Raji (cell line): ENCODE data around the gene TDG.

Experiments
- POLR2A ChIP-seq: IDR thresholded peaks from 2 replicates; pipeline ENCODE4 v1.6.1; 2011; ENCODE audit warnings: low read depth, low read length, control low read depth; ENCODE audit not compliant: insufficient read depth

Gene TDG

DNA sequence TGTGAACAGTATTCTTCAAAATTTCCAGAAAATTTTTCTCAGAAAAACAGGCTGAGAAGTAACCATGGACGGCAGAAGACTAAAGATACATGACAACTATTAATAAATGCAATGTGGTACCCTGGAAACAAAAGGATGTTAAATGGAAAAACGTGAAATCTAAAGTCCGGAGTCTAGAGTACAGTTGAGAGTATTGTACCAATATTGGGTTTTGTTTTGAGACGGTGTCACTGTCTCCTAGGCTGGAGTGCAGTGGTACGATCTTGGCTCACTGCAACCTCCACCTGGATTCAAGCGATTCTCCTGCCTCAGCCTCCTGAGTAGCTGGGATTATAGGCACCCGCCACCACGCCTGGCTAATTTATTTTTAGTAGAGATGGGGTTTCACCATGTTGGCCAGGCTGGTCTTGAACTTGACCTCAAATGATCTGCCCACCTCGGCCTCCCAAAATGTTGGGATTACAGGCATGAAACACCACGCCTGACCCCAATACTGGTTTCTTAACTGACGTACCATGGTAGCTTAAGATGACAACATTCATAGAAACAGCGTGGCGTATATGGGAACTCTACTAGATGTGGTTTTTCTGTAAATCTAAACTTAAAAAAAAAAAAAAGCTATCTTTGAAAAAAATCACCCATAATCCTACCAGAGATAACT, 16.8 kb upstream of the TDG start:
- no peak for TF ChIP-seq POLR2A

DNA sequence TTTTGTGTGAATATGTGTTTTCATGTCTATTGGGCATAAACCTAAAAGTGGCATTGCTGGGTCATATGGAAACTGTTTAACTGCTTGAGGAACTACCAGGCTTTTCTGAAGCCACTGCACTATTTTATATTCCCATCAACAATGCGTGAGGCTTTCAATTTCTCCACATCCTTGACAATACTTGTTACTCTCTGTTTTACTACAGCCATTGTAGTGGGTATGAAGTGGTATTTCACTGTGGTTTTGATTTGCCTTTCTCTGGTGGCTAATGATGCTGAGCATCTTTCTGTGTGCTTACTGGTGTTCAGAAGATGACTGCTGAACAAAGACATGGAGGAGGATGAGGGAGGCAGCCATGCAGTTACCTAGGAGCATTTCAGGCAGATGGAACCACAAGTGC, 13.2 kb upstream of the TDG start:
- no peak for TF ChIP-seq POLR2A

DNA sequence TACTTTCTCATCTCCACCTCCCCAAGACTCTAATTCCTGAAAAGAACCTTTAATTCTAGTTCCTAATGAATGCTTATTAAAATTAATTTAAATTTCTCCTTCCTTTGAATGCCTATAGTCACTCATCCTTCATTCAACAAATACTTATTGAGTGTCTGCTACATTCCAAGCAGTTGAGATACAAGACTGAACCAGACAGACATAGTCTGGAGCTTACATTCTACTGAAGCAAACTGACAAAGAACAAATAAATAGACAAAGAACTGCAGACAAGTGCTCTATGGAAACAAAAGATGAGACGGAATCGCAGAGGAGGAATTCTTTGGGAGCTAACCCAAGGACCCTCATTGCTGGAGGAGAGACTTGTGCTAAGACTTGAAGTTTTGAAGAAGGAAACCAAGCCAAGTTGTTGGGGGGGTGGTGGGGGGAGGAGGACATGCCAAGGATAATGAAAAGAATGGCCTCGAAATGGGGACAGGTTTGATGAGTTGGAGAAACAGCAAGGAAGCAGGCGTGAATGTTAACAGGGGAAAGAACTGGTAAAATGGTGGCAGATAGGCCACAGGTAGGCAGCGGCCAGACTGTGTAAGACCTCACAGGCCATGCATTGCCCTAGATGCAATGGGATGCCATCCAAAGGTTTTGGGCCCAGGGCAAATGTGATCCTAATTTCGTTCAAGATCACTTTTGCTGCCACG, 9.7 kb upstream of the TDG start:
- no peak for TF ChIP-seq POLR2A

DNA sequence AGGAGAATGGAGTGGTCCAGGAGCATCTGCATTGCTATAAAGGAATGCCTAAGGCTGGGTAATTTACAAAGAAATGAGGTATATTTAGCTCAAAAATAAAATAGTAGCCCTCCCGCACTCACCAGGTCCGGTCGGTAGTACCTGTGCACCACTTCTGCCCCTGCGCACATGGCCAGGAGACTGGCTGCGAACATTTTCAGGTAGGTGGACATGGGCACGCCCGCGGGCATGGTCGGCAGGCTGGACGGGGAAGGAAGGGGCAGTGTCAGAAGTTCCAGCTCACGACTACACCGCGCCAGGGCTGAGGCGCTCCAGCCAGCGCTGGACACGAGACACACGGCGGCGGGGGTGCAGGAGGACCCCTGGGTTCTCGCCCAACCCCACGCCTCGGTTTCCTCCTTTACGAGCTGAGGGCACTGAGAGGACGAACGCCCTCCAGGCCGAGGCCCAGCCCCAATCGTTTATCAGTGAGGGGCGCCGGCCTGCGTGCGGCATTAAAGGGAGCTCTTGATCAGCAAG, 9.1 kb upstream of the TDG start:
- no peak for TF ChIP-seq POLR2A

DNA sequence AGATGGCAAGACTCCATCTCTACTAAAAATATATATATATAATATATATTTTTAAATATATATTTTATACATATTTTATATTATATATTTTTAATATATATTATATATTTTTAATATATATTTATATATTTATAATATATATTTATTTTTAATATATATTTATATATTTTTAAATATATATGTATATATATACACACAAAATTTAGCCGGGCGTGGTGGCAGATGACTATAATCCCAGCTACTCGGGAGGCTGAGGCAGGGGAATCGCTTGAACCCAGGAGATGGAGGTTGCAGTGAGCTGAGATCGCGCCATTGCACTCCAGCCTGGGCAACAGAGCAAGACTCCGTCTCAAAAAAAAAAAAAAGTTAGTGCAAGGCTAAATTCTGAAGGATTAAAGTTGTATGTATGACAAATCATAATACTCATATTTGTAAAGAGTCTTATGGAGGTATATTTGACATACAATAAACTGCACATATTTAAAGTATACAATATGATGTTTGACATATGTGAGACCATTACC, 7.7 kb upstream of the TDG start:
- TF ChIP-seq POLR2A: no peak

DNA sequence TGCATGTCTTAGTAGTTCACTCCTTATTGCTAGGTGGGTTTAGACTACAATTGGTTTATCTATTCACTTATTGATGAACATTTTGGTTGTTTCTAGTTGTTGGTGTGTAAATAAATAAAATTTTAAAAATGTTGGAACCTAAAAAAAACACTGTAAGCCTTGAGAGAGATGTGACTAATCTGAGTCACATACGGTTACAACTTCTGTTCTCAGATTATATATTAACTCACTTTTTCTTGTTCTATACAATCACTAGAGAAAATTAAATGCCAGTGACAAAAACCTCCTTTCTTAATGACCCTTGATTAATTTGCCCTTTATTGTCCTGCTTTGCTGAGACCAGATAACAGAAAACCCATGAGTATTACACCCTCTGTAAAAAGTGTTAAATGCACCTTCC, 7.1 kb upstream of the TDG start:
- no peak for TF ChIP-seq POLR2A

DNA sequence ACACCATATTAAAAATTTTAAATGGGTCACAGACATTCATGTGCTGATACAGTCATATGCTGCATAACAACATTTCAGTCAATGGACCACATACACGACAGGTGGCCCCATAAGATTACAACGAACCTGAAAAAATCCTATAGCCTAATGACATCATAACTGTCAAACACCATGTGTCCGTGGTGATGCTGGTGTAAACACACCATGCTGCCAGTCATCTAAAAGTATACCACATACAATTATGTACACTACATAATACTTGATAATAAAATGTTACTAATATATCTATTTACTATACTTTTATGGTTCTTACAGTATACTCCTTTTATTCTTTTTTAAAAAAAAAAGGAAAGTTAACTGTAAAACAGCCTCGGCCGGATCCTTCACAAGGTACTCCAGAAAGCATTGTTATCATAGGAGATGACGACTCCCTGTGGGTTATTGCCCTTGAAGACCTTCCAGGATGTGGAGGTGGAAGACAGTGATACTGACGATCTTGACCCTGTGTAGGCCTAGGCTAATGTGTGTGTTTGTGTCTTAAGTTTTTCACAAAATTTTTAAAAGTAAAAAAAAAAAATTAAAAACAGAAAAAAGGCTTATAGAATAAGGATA, 5.0 kb upstream of the TDG start:
- TF ChIP-seq POLR2A: no peak

DNA sequence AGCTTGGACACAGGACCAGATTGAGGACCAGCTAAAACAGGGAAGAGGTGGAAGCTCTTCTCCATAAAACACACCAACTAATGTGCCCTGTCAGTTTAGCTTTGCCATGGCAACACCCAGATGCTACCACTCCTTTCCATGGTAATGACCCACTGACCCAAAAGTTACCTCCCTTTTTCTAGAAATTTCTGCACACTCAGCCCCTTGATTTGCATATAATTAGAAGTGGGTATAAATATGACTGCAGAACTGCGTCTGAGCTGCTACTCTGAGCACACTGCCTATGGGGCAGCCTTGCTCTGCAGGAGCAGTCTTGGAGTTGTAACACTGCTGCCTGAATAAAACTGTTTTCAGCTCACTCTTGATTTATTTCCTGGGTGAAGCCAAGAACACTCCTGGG, 3.2 kb upstream of the TDG start:
- TF ChIP-seq POLR2A: peak; percentile 44; the same call in 1 of the 2 replicates

DNA sequence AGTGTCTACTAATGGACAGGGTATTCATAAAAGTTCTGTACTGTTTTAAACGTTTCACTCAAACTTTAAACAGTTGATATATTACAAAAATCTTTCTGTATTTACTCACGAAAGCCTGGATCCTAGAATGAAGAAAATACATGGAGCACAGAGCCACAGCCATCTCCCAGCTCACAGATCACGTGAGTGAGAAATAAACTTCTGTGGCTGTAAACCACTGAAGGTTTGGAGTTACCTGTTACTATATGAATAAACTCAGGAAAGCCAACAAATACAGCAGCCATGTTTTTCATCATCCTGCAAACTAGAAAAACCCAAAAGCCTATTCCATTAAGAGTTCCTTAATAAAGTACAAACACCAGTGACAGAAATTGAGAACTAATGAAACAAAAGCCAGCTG, 867 bp upstream of the TDG start:
- no peak for TF ChIP-seq POLR2A

DNA sequence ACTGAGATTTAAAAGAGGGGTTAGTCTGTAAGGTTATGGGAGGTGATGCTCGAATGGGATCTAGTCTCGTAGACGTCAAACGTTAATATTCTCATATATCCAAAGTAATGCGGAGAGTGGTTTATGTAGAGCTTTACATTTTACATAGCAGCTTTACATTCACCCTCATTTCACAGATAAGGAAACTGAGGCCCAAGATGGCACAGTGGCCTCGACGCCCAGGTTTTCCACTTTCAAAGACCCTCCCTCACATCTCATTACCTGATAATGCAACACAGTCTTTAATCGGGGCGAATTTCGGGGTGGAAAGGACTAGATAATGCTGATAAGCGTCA, 450 bp upstream of the TDG start:
- no peak for TF ChIP-seq POLR2A

DNA sequence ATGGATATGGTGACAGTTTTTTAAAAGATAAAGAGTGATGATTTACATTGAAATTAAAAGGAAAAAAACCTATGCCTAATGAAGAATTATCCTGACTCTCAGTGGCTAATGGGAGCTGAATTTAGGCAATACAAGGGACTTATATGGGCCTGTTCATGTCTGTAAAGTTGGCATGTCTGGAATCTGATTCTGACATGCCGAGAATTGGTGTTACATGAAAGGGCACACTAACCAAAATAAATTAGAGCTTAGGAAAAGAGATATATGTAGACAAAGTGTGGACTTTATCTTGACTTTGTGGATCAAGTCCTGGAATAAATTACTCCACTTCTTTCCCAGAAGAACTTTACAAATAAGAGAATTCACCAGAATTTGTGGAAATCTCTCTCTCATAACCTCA, 1.1 kb downstream of the TDG start:
- no peak for TF ChIP-seq POLR2A

DNA sequence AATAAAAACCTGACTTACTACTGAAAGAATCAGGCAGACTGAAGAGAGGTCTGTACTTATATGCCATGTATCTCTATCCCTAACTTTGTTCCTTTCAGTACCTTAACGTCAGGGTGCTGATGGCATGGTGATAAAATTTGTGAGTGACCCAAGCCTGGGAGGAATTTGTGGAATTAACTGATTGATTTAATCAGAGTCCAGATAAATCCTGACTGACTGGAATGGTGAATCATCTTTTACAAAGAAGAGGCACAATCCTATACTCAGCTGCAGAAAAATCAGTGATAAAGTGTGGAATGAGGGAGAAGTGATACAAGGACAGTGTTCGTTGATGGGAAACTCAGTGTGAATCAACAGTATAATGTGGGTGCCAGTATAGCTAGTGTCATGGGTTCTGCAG, 3.7 kb downstream of the TDG start:
- TF ChIP-seq POLR2A: no peak

DNA sequence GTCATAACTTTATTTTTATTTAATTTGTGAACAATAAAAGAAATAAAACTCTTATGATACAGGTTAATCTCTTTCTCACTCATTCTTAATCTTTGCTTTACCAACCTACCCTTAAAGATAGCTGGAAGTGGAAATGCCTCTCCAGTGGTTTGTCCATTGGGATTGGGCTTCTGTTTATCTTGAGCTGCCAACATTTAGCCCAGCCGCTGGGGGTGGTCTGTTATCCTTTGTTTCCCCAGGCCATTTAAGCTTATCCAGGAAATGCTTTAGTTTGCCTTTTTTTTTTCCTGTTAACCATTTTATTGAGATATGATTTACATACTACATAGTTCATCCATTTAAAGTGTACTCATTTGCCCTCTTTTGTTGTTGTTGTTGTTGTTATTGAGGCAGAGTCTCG, 8.2 kb downstream of the TDG start:
- no peak for TF ChIP-seq POLR2A

DNA sequence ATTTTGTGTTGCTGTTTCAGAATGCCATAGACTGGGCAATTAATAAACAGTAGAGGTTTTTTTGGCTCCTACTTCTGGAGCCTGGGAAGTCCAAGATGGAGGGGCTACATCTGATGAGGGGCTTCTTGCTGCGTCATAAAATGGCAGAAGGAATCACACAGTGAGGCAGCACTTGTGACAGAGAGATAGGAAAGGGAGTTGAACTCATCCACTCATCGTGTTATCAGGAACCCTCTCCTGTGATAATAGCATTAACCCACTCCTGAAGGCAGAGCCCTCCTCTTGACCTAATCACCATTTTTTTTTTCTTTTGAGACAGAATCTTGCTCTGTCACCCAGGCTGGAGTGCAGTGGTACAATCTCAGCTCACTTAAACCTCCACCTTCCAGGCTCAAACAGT, 9.7 kb downstream of the TDG start:
- TF ChIP-seq POLR2A: no peak

DNA sequence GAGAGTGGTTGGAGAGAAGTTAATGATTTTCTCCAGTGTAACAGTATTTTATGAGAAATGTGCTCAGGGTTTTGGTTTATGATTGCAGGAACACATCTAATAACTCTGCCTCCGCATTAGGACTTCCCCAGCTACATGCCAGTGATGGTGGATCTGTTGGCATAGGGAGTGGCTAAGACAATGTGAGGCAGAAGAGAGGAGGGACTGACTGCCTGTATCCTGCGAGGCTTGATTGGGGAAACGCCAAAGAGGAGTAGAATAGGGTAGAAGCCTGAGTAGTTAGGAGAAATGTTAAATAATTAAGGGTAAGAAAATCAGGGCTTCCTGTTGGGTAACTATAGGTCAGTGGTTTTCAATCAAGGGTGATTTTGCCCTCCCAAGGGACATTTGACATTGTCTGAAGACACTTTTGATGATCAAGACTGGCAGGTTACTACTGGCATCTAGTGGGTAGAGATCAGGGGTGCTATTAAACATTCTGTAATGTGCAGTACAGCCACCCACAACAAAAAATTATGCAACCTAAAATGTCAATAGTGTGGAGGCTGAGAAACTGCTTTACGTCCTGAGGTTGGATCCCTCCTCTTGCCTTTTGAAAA, 12.8 kb downstream of the TDG start:
- TF ChIP-seq POLR2A: no peak

DNA sequence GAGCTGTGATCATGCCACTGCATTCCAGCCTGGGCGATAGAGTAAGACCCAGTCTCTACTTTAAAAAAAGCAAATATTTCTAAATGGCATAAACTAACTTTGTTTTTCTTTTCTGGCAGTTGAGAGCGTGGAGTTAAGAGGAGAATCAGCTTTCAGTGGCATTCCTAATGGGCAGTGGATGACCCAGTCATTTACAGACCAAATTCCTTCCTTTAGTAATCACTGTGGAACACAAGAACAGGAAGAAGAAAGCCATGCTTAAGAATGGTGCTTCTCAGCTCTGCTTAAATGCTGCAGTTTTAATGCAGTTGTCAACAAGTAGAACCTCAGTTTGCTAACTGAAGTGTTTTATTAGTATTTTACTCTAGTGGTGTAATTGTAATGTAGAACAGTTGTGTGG, 21.2 kb downstream of the TDG start:
- no peak for TF ChIP-seq POLR2A
